ENCODE data around the gene C4orf54. TPM values are rescaled to one million over a fixed set of nuclear protein-coding genes. Genes with fewer than 3 reads are reported as not detected.

The C4orf54 gene
- total RNA-seq: not detected

GRCh38 chr4:99657798-99658197, at the start of gene C4orf54:
C4orf54 (minus strand) TSS chr4:99657828; CDS start chr4:99654648, 3,180 bp downstream.
- Mint-ChIP-seq H3K27me3 (peaks cover 2% of the 10 kb centered on the region), H3K36me3 (ENCODE audit: low read depth) (no peaks in the 10 kb centered on the region), H3K9me3 (no peaks in the 10 kb centered on the region), H3K4me1 (ENCODE audit: low read depth) (no peaks in the 10 kb centered on the region), H3K27ac (no peak within 1 kb of the TSS), H3K4me3 (no peak within 1 kb of the TSS)
- CTCF ChIA-PET: no interaction called here
- intact Hi-C loops (cut with micrococcal nuclease): no loop called here
- DNase-seq (no peak), ATAC-seq (no peak)
- POLR2A ChIA-PET: no interaction called here
- TF ChIP-seq CTCF (IDR thresholded peaks at IDR 0.05): no peak

GRCh38 chr4:99705891-99706290, 48.3 kb upstream of the C4orf54 start:
- ATAC-seq (no peak), DNase-seq (no peak)
- Mint-ChIP-seq H3K36me3 (ENCODE audit: low read depth) (no peaks in the 10 kb centered on the region), H3K9me3 (peaks cover 2% of the 10 kb centered on the region), H3K4me3 (no peak overlapping the region), H3K27me3 (peaks cover 13% of the 10 kb centered on the region), H3K4me1 (ENCODE audit: low read depth) (peaks cover 2% of the 10 kb centered on the region), H3K27ac (no peak overlapping the region)
- ChIA-PET CTCF (no interaction called here), POLR2A (no interaction called here)
- no peak for TF ChIP-seq CTCF (IDR thresholded peaks at IDR 0.05)
- intact Hi-C loops (cut with micrococcal nuclease): no loop called here

- ChIA-PET CTCF (no interaction called here), POLR2A (no interaction called here)
- ATAC-seq (no peak), DNase-seq (no peak)
- Mint-ChIP-seq H3K36me3 (ENCODE audit: low read depth) (no peaks in the 10 kb centered on the region), H3K4me1 (ENCODE audit: low read depth) (no peaks in the 10 kb centered on the region), H3K4me3 (no peak overlapping the region), H3K9me3 (peaks cover 3% of the 10 kb centered on the region), H3K27me3 (peaks cover 16% of the 10 kb centered on the region), H3K27ac (no peak overlapping the region)
- TF ChIP-seq CTCF (IDR thresholded peaks at IDR 0.05): no peak
- intact Hi-C loops (cut with micrococcal nuclease): no loop called here
These were observed 39.2 kb upstream of the C4orf54 start for GRCh38 chr4:99696801-99697200.

- H3K27ac Mint-ChIP-seq: no peak overlapping the region
These were observed 35.5 kb upstream of the C4orf54 start for GRCh38 chr4:99693140-99693539.

GRCh38 chr4:99690990-99691389, 33.4 kb upstream of the C4orf54 start:
- Mint-ChIP-seq H3K36me3 (ENCODE audit: low read depth) (no peaks in the 10 kb centered on the region), H3K27me3 (peaks cover 4% of the 10 kb centered on the region), H3K27ac (no peak overlapping the region), H3K4me1 (ENCODE audit: low read depth) (no peaks in the 10 kb centered on the region), H3K9me3 (peaks cover 17% of the 10 kb centered on the region), H3K4me3 (no peak overlapping the region)
- POLR2A ChIA-PET: no interaction called here
- TF ChIP-seq CTCF (IDR thresholded peaks at IDR 0.05): no peak
- DNase-seq (no peak), ATAC-seq (no peak)
- intact Hi-C loops (cut with micrococcal nuclease): no loop called here
- CTCF ChIA-PET: no interaction called here

More at GRCh38 chr4:99693140-99693539, 35.5 kb upstream of the C4orf54 start:
- ChIA-PET POLR2A (no interaction called here), CTCF (no interaction called here)
- Mint-ChIP-seq H3K9me3 (peaks cover 17% of the 10 kb centered on the region), H3K4me3 (no peak overlapping the region), H3K36me3 (ENCODE audit: low read depth) (no peaks in the 10 kb centered on the region), H3K27me3 (peaks cover 9% of the 10 kb centered on the region), H3K4me1 (ENCODE audit: low read depth) (no peaks in the 10 kb centered on the region)
- no peak for TF ChIP-seq CTCF (IDR thresholded peaks at IDR 0.05)
- intact Hi-C loops (cut with micrococcal nuclease): no loop called here
- no peak for DNase-seq
- no peak for ATAC-seq

Data from activated CD8-positive, alpha-beta T cell treated with anti-CD3 and anti-CD28 coated beads for 36 hours (primary cell).